VCaP (cell line): Measurements from ENCODE around the gene KYAT1.

Experiments used
- H3K27ac ChIP-seq: fragments of 450-650 bp; 2 replicates; pipeline ENCODE4 v1.5.1; 2017
- CTCF ChIP-seq: fragments of 450-650 bp; conservative IDR thresholded peaks from 2 replicates; pipeline ENCODE4 v1.5.1; 2017; ENCODE audit warnings: mild to moderate bottlenecking, moderate library complexity

KYAT1 gene

GRCh38 chr9:128891321-128892220 is 9.8 kb upstream of the KYAT1 start:
- no peak overlapping the region for H3K27ac ChIP-seq
- no peak for TF ChIP-seq CTCF

- H3K27ac ChIP-seq: peak overlapping the region; percentile 42
- no peak for TF ChIP-seq CTCF
These were observed 6.2 kb upstream of the KYAT1 start for GRCh38 chr9:128887914-128888350.

GRCh38 chr9:128887049-128887448 is 5.3 kb upstream of the KYAT1 start:
- TF ChIP-seq CTCF: no peak
- H3K27ac ChIP-seq: no peak overlapping the region

GRCh38 chr9:128886211-128886891 is 4.6 kb upstream of the KYAT1 start:
- no peak for TF ChIP-seq CTCF
- no peak overlapping the region for H3K27ac ChIP-seq

GRCh38 chr9:128885798-128886197 is 4.0 kb upstream of the KYAT1 start:
- TF ChIP-seq CTCF: no peak
- H3K27ac ChIP-seq: no peak overlapping the region

GRCh38 chr9:128885376-128885775 is 3.6 kb upstream of the KYAT1 start:
- TF ChIP-seq CTCF: no peak
- H3K27ac ChIP-seq: no peak overlapping the region

- TF ChIP-seq CTCF: no peak
- no peak overlapping the region for H3K27ac ChIP-seq
These were observed 2.4 kb upstream of the KYAT1 start for GRCh38 chr9:128884164-128884563.
